Gastrocnemius medialis (tissue), 4 donors: ENCODE data around the gene TANGO2.

Experiments used
- CTCF ChIP-seq, 5 experiments: fragments of 450-650 bp in 3 of 5; fragments of 200-600 bp in 2 of 5; sonication (generic) in 2 of 5; IDR thresholded peaks in 4 of 5; conservative IDR thresholded peaks in 1 of 5; 1 replicate in 4 of 5; 2 replicates in 1 of 5; pipeline ENCODE4 v1.5.1; 2016 to 2019; ENCODE audit warnings: antibody characterized with exemption in 5 of 5, mild to moderate bottlenecking in 3 of 5, moderate library complexity in 3 of 5
- POLR2A ChIP-seq, 2 donors: fragments of 450-650 bp; IDR thresholded peaks; one replicate each; pipeline ENCODE4 v1.6.1; 2017; ENCODE audit warnings: antibody characterized with exemption in 2 of 2, mild to moderate bottlenecking in 2 of 2, moderate library complexity in 2 of 2

- TF ChIP-seq CTCF (IDR thresholded peaks at IDR 0.05 in 4 of 5, conservative IDR thresholded peaks at IDR 0.05 in 1 of 5) (no peak), POLR2A (IDR thresholded peaks at IDR 0.05) (no peak)
Observed at GRCh38 chr22:20012741-20013331, 8.1 kb upstream of the TANGO2 start.
